ENCODE measurements around the gene CHML. TPM values are rescaled to one million over a fixed set of nuclear protein-coding genes. Genes with fewer than 3 reads are reported as not detected.
"Not testable (repeated sequence)": the region's sequence is repeated elsewhere in the genome, so short reads cannot be mapped to it uniquely, and the experiment has no call there.

Gene CHML
- total and polyA plus RNA-seq, 2 experiments from 2014 or later, result 19.9 to 66.8 TPM

- peaks cover 6% of the 10 kb centered on the region; the same call in 1 of the 3 replicates for H3K4me1 Mint-ChIP-seq
- no peaks in the 10 kb centered on the region for H3K36me3 Mint-ChIP-seq (ENCODE audit: low read depth)
- Histone ChIP-seq H3K27ac (ENCODE audit: low read depth) (no peak overlapping the region), H3K4me1 (ENCODE audit: insufficient read depth) (no peaks in the 10 kb centered on the region; the same call in 1 of the 2 replicates), H4K20me1 (replicated peaks; ENCODE audit: insufficient read depth) (no peaks in the 10 kb centered on the region), H3K36me3 (ENCODE audit: insufficient read depth) (no peaks in the 10 kb centered on the region), H3K4me2 (no peak overlapping the region), H3F3A (replicated peaks; ENCODE audit: low read depth) (no peaks in the 10 kb centered on the region), H3K4me3 (no peak overlapping the region), H3K9me2 (ENCODE audit: insufficient read depth) (no peaks in the 10 kb centered on the region), H3K79me2 (replicated peaks; ENCODE audit: insufficient read depth) (no peaks in the 10 kb centered on the region), H2AFZ (no peak overlapping the region), H3K27me3 (ENCODE audit: insufficient read depth) (no peaks in the 10 kb centered on the region)
- H3K4me3 Mint-ChIP-seq, result no peak overlapping the region
- H3K27ac Mint-ChIP-seq, result no peak overlapping the region
- H3K27me3 Mint-ChIP-seq (ENCODE audit: insufficient read depth, low read depth, poor library complexity), result no peaks in the 10 kb centered on the region
- no peak for TF ChIP-seq NANOG (IDR thresholded peaks at IDR 0.05; ENCODE audit: borderline replicate concordance)
- ATAC-seq (no peak), DNase-seq (ENCODE audit: low spot score) (no peak)
- H3K9me3 Mint-ChIP-seq, result no peaks in the 10 kb centered on the region
Measured at GRCh38 chr1:241660424-241660972, 20.3 kb upstream of the CHML start.

- not testable (repeated sequence) for H3K36me3 Mint-ChIP-seq (ENCODE audit: low read depth); H3K36me3 ChIP-seq (ENCODE audit: insufficient read depth); H3K79me2 ChIP-seq (replicated peaks; ENCODE audit: insufficient read depth); H3K4me3 ChIP-seq; H3K9me3 Mint-ChIP-seq; DNase-seq (ENCODE audit: low spot score); H3K4me3 Mint-ChIP-seq; H3F3A ChIP-seq (replicated peaks; ENCODE audit: low read depth); H3K27me3 Mint-ChIP-seq (ENCODE audit: insufficient read depth, low read depth, poor library complexity); H3K4me1 Mint-ChIP-seq; ATAC-seq; H3K4me1 ChIP-seq (ENCODE audit: insufficient read depth); H2AFZ ChIP-seq; H3K9me2 ChIP-seq (ENCODE audit: insufficient read depth); H3K4me2 ChIP-seq; H3K27ac Mint-ChIP-seq; H3K27me3 ChIP-seq (ENCODE audit: insufficient read depth); H4K20me1 ChIP-seq (replicated peaks; ENCODE audit: insufficient read depth); H3K27ac ChIP-seq (ENCODE audit: low read depth)
Measured at GRCh38 chr1:241659016-241659415, 18.8 kb upstream of the CHML start.

- H3K9me2 ChIP-seq (ENCODE audit: insufficient read depth), result no peaks in the 10 kb centered on the region
- H3K4me1 ChIP-seq (ENCODE audit: insufficient read depth), result no peaks in the 10 kb centered on the region
- Mint-ChIP-seq H3K4me3 (no peak overlapping the region), H3K27ac (no peak overlapping the region), H3K27me3 (ENCODE audit: insufficient read depth, low read depth, poor library complexity) (no peaks in the 10 kb centered on the region), H3K36me3 (ENCODE audit: low read depth) (no peaks in the 10 kb centered on the region), H3K9me3 (no peaks in the 10 kb centered on the region), H3K4me1 (peaks cover 6% of the 10 kb centered on the region; the same call in 1 of the 3 replicates)
- H3K4me2 ChIP-seq, result no peak overlapping the region
- H2AFZ ChIP-seq, result no peak overlapping the region
- no peaks in the 10 kb centered on the region for H3K36me3 ChIP-seq (ENCODE audit: insufficient read depth)
- H3K27ac ChIP-seq (ENCODE audit: low read depth), result no peak overlapping the region
- no peak overlapping the region for H3K4me3 ChIP-seq
- H4K20me1 ChIP-seq (replicated peaks; ENCODE audit: insufficient read depth), result no peaks in the 10 kb centered on the region
- H3K27me3 ChIP-seq (ENCODE audit: insufficient read depth), result no peaks in the 10 kb centered on the region
- ATAC-seq, result no peak
- H3F3A ChIP-seq (replicated peaks; ENCODE audit: low read depth), result no peaks in the 10 kb centered on the region
- no peaks in the 10 kb centered on the region for H3K79me2 ChIP-seq (replicated peaks; ENCODE audit: insufficient read depth)
- no peak for DNase-seq (ENCODE audit: low spot score)
- TF ChIP-seq CTCF (conservative IDR thresholded peaks at IDR 0.05; ENCODE audit: low read depth in 2 of 2), result no peak
- no peak for TF ChIP-seq EZH2 (IDR thresholded peaks at IDR 0.05; ENCODE audit: low read depth, unreplicated experiment)
- no peak for TF ChIP-seq REST (IDR thresholded peaks at IDR 0.05; ENCODE audit: unreplicated experiment)
- no peak for TF ChIP-seq ZNF331 (CRISPR knock-in tag; IDR thresholded peaks at IDR 0.05; ENCODE audit: low read depth)
- TF ChIP-seq ZNF114 (CRISPR knock-in tag; IDR thresholded peaks at IDR 0.05), result no peak
- no peak for TF ChIP-seq NANOG (IDR thresholded peaks at IDR 0.05; ENCODE audit: borderline replicate concordance)
- TF ChIP-seq ETS1 (IDR thresholded peaks at IDR 0.05), result no peak
- TF ChIP-seq JUNB (IDR thresholded peaks at IDR 0.05; ENCODE audit: unreplicated experiment), result no peak
Measured at GRCh38 chr1:241658081-241658793, 18.1 kb upstream of the CHML start.

All from GM23338 (cell line).